Esophagus muscularis mucosa (tissue), 4 donors: ENCODE data around the gene AHCYL2.

Source experiments
- EP300 ChIP-seq: sonication (generic); formaldehyde crosslinking; IDR thresholded peaks from one replicate; pipeline ENCODE4 v1.6.1; 2017; ENCODE audit warnings: antibody characterized with exemption
- POLR2A ChIP-seq: fragments of 450-650 bp; IDR thresholded peaks from one replicate; pipeline ENCODE4 v1.6.1; 2017; ENCODE audit warnings: antibody characterized with exemption, moderate library complexity, mild to moderate bottlenecking, low read depth
- POLR2AphosphoS5 ChIP-seq, 2 donors: sonication (generic); formaldehyde crosslinking; IDR thresholded peaks; one replicate each; pipeline ENCODE4 v1.6.1; 2017; ENCODE audit warnings: antibody characterized with exemption in 2 of 2
- TF ChIP-seq, protein P1 (sequence below), 3 experiments: fragments of 200-600 bp in 2 of 3; fragments of 450-650 bp in 1 of 3; sonication (generic) in 2 of 3; IDR thresholded peaks; one replicate each; pipeline ENCODE4 v1.5.1; 2017 to 2019; ENCODE audit warnings: antibody characterized with exemption in 3 of 3, mild to moderate bottlenecking in 2 of 3, moderate library complexity in 1 of 3

DNA sequence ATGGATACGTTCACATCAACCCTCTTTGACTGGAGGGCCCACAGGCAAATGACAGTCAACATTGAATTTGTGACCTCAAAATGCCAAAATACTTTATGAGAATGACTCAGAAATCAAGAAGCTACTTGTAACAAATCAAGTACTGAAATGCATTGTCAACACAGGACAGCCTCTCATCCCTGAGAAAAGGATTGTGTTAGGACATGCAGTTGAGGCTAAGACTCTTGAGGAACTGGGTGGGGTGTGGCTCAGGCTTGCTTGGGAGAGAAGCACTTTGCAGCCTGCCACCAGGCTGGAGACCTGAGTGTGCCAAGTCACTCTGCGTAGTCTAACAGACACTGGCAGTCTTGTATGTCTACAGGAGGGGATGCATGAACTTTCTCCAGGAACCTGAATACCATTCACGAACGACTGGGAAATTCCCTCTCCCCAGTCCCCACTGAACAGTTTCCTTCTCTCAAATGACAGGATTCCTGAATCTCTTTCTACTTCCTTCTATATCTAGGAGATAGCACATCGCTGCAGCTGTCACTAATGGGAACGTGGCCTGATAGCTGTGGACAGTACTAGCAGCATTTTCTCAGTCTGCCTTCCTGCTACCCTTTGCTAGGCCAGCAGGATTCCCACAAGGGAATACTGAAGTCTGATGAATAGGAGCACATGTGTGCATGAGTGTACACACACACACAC is 39.7 kb upstream of the AHCYL2 start:
- TF ChIP-seq, protein P1, sequence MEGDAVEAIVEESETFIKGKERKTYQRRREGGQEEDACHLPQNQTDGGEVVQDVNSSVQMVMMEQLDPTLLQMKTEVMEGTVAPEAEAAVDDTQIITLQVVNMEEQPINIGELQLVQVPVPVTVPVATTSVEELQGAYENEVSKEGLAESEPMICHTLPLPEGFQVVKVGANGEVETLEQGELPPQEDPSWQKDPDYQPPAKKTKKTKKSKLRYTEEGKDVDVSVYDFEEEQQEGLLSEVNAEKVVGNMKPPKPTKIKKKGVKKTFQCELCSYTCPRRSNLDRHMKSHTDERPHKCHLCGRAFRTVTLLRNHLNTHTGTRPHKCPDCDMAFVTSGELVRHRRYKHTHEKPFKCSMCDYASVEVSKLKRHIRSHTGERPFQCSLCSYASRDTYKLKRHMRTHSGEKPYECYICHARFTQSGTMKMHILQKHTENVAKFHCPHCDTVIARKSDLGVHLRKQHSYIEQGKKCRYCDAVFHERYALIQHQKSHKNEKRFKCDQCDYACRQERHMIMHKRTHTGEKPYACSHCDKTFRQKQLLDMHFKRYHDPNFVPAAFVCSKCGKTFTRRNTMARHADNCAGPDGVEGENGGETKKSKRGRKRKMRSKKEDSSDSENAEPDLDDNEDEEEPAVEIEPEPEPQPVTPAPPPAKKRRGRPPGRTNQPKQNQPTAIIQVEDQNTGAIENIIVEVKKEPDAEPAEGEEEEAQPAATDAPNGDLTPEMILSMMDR (IDR thresholded peaks at IDR 0.05) = no peak
- no peak for TF ChIP-seq POLR2A
- TF ChIP-seq EP300 = no peak
- TF ChIP-seq POLR2AphosphoS5 (IDR thresholded peaks at IDR 0.05) = no peak
